Body of pancreas (tissue), 4 donors: ENCODE results near the gene MATN1. TPM values are rescaled to one million over a fixed set of nuclear protein-coding genes. Genes with fewer than 3 reads are reported as not detected.

Experiments used
- ATAC-seq: fragments of 150-250 bp; one replicate; pipeline ENCODE4 v1.9.1; 2016
- DNase-seq, 4 donors: peaks; one replicate each; pipeline ENCODE4 v3.0.0-alpha.2; 2019
- H3K27ac ChIP-seq, 4 donors: fragments of 200-600 bp; sonication (generic); 1 replicate in 3 of 4; 2 replicates in 1 of 4; pipeline versions ENCODE4 v1.5.1 to v1.6.1; 2016 to 2019; ENCODE audit warnings: mild to moderate bottlenecking in 1 of 4, mixed read lengths in 1 of 4, moderate library complexity in 1 of 4
- H3K27me3 ChIP-seq, 2 donors: fragments of 200-600 bp; sonication (generic); one replicate each; pipeline ENCODE4 v1.6.0; 2016; ENCODE audit warnings: mild to moderate bottlenecking in 1 of 2
- H3K36me3 ChIP-seq, 2 donors: fragments of 200-600 bp; sonication (generic); replicated peaks in 1 of 2; 2 replicates each; pipeline ENCODE4 v1.5.1; 2016; ENCODE audit warnings: low read depth in 2 of 2; ENCODE audit not compliant: insufficient read depth in 1 of 2
- H3K4me1 ChIP-seq: fragments of 200-600 bp; sonication (generic); one replicate; pipeline ENCODE4 v1.6.0; 2016
- H3K4me3 ChIP-seq, 2 donors: fragments of 200-600 bp; sonication (generic); 1 replicate in 1 of 2; 2 replicates in 1 of 2; pipeline ENCODE4 v1.5.1; 2016 to 2019
- H3K9me3 ChIP-seq, 3 donors: fragments of 200-600 bp; sonication (generic); 1 replicate in 2 of 3; 2 replicates in 1 of 3; pipeline ENCODE4 v1.5.1; 2016
- POLR2A ChIP-seq, 3 donors: fragments of 450-650 bp; IDR thresholded peaks; one replicate each; pipeline ENCODE4 v1.6.1; 2016; ENCODE audit warnings: antibody characterized with exemption in 3 of 3, mild to moderate bottlenecking in 2 of 3
- WGBS, 2 donors: methylation state at CpG; one replicate each; pipeline ENCODE4 v1.1.5; 2017; 5-methylcytosine and 5-hydroxymethylcytosine counted together
- intact Hi-C: fragments of 100-400 bp; cut with DNase I; formaldehyde crosslinking; loops from one replicate; pipeline ENCODE4 v1.15.1; 2023
- total RNA-seq, 2 donors: library from RNA; depleted of rRNA; stranded (reverse); fragments of >200 nt; gene quantifications; one replicate each; pipeline ENCODE4 v1.1.0, GENCODE V29; 2016
- TF ChIP-seq, protein P1 (sequence below), 7 experiments: fragments of 450-650 bp in 4 of 7; fragments of 200-600 bp in 3 of 7; sonication (generic) in 3 of 7; IDR thresholded peaks; one replicate each; pipeline ENCODE4 v1.5.1; 2016 to 2019; ENCODE audit warnings: antibody characterized with exemption in 7 of 7

The MATN1 gene
- total RNA-seq, 2 donors from 2014 or later, result 0.33 TPM; not detected in 1

DNA sequence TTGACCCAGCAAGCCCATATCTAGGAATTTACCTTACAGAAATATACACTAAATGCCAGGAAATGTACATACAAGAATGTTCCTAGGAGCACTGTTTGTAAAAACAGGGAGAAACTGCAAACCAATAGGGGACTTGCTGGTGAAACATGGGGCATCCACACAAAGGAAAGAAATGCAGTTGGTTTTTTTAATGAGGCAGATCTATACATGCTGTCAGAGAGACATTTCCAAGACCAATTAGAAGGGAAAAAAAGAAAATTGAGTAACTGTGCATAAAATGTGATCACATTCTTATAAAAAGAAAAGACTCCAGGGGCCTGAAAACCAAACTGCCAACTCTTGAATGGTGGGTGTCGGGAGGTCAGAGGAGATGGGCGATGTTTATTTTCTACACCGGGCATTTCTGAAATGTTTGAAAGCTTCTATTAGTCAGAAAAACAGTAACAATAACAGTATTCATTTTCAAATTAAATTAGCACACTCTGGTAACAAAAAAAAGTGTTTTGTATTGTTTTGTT is 56.6 kb downstream of the MATN1 start:
- DNase-seq, result no peak
- Histone ChIP-seq H3K9me3 (no peaks in the 10 kb centered on the region), H3K4me3 (no peak overlapping the region), H3K27me3 (no peaks in the 10 kb centered on the region), H3K36me3 (no peaks in the 10 kb centered on the region), H3K4me1 (peaks cover 22% of the 10 kb centered on the region), H3K27ac (no peak overlapping the region)
- 76 to 77% methylated on average over 3 of the region's 3 CpGs for whole genome bisulfite sequencing, 2 donors
- no peak for TF ChIP-seq POLR2A (IDR thresholded peaks at IDR 0.05)
- TF ChIP-seq, protein P1, sequence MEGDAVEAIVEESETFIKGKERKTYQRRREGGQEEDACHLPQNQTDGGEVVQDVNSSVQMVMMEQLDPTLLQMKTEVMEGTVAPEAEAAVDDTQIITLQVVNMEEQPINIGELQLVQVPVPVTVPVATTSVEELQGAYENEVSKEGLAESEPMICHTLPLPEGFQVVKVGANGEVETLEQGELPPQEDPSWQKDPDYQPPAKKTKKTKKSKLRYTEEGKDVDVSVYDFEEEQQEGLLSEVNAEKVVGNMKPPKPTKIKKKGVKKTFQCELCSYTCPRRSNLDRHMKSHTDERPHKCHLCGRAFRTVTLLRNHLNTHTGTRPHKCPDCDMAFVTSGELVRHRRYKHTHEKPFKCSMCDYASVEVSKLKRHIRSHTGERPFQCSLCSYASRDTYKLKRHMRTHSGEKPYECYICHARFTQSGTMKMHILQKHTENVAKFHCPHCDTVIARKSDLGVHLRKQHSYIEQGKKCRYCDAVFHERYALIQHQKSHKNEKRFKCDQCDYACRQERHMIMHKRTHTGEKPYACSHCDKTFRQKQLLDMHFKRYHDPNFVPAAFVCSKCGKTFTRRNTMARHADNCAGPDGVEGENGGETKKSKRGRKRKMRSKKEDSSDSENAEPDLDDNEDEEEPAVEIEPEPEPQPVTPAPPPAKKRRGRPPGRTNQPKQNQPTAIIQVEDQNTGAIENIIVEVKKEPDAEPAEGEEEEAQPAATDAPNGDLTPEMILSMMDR (IDR thresholded peaks at IDR 0.05), result no peak
- intact Hi-C loops, result no loop called here
- ATAC-seq, result no peak

DNA sequence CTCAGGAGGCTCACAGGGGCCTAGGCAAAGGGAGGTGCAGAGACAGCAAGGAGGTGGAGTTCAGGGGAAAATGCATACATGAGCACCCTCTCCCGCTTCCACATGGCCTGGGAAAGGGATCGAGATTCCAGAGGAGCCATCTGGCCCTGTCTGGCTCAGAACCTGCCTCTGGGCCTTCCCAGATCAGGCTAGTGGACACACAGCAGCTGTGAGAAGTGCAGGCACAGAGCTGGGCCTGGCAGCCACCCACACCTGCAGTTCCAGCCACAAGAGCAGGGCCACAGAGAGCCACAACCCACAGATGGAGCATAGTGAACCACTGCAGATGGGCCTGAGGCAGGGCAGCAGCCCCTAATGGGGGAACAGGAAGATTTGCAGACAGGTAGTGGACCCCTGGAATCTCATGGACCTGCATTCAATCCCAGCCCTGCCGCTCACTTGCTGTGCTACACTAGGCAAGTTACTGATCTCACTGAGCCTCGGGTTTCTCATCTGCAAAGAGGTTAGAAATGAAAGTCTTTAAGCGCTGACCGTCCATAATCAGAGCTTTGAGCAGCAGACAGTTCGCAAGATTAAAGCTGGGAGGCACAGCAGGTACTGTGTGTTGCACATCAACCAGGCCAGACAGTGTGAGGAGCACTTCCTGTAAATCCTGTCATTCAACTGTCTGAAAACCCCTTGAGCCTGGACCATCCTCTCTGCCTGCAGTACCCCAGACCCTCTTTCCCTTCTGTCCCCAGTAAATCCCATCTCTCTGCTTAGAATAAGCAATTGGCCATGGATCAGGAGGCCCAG is 58.0 kb downstream of the MATN1 start:
- 70 to 84% methylated on average over 6 to 7 of the region's 7 CpGs for WGBS, 2 donors
- Histone ChIP-seq H3K4me1 (peaks cover 22% of the 10 kb centered on the region), H3K27ac (peak overlapping the region in 1 of 4 donors; percentile 64), H3K4me3 (no peak overlapping the region), H3K27me3 (no peaks in the 10 kb centered on the region), H3K9me3 (no peaks in the 10 kb centered on the region), H3K36me3 (no peaks in the 10 kb centered on the region)
- intact Hi-C loops, result no loop called here
- ATAC-seq (no peak), DNase-seq (peak in 1 of 4 donors; percentile 24)
- TF ChIP-seq POLR2A (IDR thresholded peaks at IDR 0.05), result no peak
- TF ChIP-seq, protein P1 (IDR thresholded peaks at IDR 0.05), result no peak

DNA sequence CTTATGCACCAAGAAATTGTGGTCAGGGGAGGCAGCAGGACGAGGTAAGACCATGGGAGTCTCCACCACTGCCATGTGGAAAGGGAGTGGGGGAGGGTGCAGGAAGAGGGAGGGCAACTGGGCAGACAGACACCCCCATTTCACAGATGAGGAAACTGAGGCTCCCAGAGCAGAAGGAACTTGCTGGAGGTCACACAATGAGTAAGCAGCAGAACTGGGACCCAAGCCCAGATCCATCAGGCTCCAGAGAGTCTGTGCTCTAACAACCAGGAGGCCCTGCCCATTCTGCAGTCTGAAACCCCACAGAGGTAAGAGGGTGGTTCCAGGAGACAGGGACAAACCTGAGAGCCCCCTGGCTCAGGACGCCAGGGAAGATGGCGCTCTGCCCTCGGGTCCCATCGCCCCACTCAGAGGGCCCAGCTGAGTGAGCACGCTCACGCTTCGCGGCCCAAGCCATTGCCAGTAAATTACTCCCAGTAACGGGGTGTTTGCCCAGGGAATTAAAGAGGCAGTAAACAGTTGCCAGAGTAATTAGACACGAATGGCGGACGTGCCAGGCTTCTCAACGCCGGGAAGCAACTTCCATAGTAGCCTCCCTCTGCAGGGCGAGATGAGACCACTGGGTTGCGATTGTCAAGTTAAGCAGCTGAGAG is 59.2 kb downstream of the MATN1 start:
- intact Hi-C loops, result no loop called here
- H3K4me3 ChIP-seq, result no peak overlapping the region
- H3K27ac ChIP-seq, result peak overlapping the region in 1 of 4 donors; percentile 64
- no peaks in the 10 kb centered on the region for H3K36me3 ChIP-seq
- 56 to 71% methylated on average over 17 of the region's 17 CpGs for WGBS, 2 donors
- DNase-seq, result peak in 3 of 4 donors; percentile 38 to 53 (median 41)
- H3K27me3 ChIP-seq, result no peaks in the 10 kb centered on the region
- H3K9me3 ChIP-seq, result no peaks in the 10 kb centered on the region
- TF ChIP-seq, protein P1 (IDR thresholded peaks at IDR 0.05), result no peak
- ATAC-seq, result no peak
- H3K4me1 ChIP-seq, result peaks cover 22% of the 10 kb centered on the region

DNA sequence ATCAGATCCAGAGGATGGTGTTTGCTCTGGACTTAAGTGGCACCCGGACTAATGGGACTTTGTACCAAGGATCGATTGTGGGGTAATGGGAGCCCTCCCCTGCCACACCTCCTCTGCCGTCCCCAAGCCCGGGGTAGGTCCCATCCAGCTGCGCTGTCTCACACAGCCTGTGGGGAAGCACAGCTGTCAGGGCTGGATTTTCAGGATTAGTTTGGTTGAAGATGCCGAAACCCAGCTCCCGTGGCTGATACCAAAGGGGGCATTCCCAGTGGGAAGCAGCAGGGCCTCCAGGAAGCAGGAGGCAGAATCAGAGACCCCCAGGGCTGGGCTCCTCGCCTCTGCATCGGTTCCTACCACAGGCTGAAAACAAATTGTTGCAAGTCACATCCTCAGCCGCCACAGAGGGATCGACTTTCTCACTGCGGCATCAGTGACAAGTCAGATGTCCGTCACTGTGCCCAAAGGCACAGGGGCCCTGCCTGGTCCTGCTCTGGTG is 59.7 kb downstream of the MATN1 start:
- no peaks in the 10 kb centered on the region for H3K36me3 ChIP-seq
- intact Hi-C loops, result no loop called here
- peaks cover 22% of the 10 kb centered on the region for H3K4me1 ChIP-seq
- DNase-seq, result peak in 3 of 4 donors; percentile 52 to 65 (median 60)
- H3K4me3 ChIP-seq, result no peak overlapping the region
- no peak for TF ChIP-seq POLR2A (IDR thresholded peaks at IDR 0.05)
- TF ChIP-seq, protein P1 (IDR thresholded peaks at IDR 0.05), result no peak
- no peaks in the 10 kb centered on the region for H3K9me3 ChIP-seq
- H3K27me3 ChIP-seq, result no peaks in the 10 kb centered on the region
- peak; percentile 54 for ATAC-seq
- H3K27ac ChIP-seq, result peak overlapping the region in 1 of 4 donors; percentile 64
- 48 to 56% methylated on average over 7 to 13 of the region's 13 CpGs for WGBS, 2 donors
